IPS DF 6.9 (cell line): ENCODE results near the gene LZTR1.

Source experiments
- DNase-seq: peaks from one replicate; pipeline ENCODE4 v3.0.0-alpha.2; 2013; ENCODE audit warnings: low read depth, low spot score
- H3K27ac ChIP-seq: one replicate; pipeline ENCODE4 v1.5.1; 2013; ENCODE audit warnings: low read length, control low read depth
- H3K27me3 ChIP-seq: 2 replicates; pipeline ENCODE4 v1.6.1; 2013; ENCODE audit warnings: mild to moderate bottlenecking, low read length; ENCODE audit not compliant: control insufficient read depth, insufficient read depth
- H3K36me3 ChIP-seq: 2 replicates; pipeline ENCODE4 v1.6.1; 2013; ENCODE audit warnings: low read length; ENCODE audit not compliant: control insufficient read depth, insufficient read depth
- H3K4me1 ChIP-seq: 2 replicates; pipeline ENCODE4 v1.6.1; 2013; ENCODE audit warnings: low read length; ENCODE audit not compliant: control insufficient read depth, insufficient read depth
- H3K4me3 ChIP-seq: 2 replicates; pipeline ENCODE4 v1.5.1; 2013; ENCODE audit warnings: mild to moderate bottlenecking, low read length
- H3K9me3 ChIP-seq: 2 replicates; pipeline ENCODE4 v1.6.1; 2013; ENCODE audit warnings: low read length, inconsistent platforms; ENCODE audit not compliant: control insufficient read depth, insufficient read depth
- WGBS: extraction: QIAGEN DNeasy Blood & Tissue Kit; methylation state at CpG from one replicate; pipeline ENCODE4 v1.1.7; 2013; ENCODE audit warnings: mixed read lengths, missing lambda C conversion rate; ENCODE audit not compliant: insufficient read length, insufficient coverage; 5-methylcytosine and 5-hydroxymethylcytosine counted together

The LZTR1 gene

GRCh38 chr22:21009638-21010425, 27.7 kb downstream of the LZTR1 start:
- no peak overlapping the region for H3K4me3 ChIP-seq
- DNase-seq, result peak; percentile 39
- WGBS, result no CpG with 5 or more reads among the region's 10 CpGs
- H3K27me3 ChIP-seq, result no peaks in the 10 kb centered on the region
- peaks cover 4% of the 10 kb centered on the region; the same call in 1 of the 2 replicates for H3K4me1 ChIP-seq
- no peaks in the 10 kb centered on the region for H3K36me3 ChIP-seq
- H3K27ac ChIP-seq, result no peak overlapping the region
- H3K9me3 ChIP-seq, result no peaks in the 10 kb centered on the region

- no peak overlapping the region for H3K27ac ChIP-seq
- H3K9me3 ChIP-seq, result no peaks in the 10 kb centered on the region
- H3K36me3 ChIP-seq, result no peaks in the 10 kb centered on the region
- WGBS, result no CpG with 5 or more reads among the region's 3 CpGs
- no peaks in the 10 kb centered on the region for H3K27me3 ChIP-seq
- H3K4me3 ChIP-seq, result no peak overlapping the region
- peaks cover 4% of the 10 kb centered on the region; the same call in 1 of the 2 replicates for H3K4me1 ChIP-seq
- peak; percentile 33 for DNase-seq
Measured at GRCh38 chr22:21010426-21011113, 28.5 kb downstream of the LZTR1 start.

GRCh38 chr22:21012446-21013407, 30.6 kb downstream of the LZTR1 start:
- peaks cover 4% of the 10 kb centered on the region; the same call in 1 of the 2 replicates for H3K4me1 ChIP-seq
- WGBS, result no CpG with 5 or more reads among the region's 14 CpGs
- no peaks in the 10 kb centered on the region for H3K27me3 ChIP-seq
- no peaks in the 10 kb centered on the region for H3K36me3 ChIP-seq
- no peaks in the 10 kb centered on the region for H3K9me3 ChIP-seq
- no peak for DNase-seq
- no peak overlapping the region for H3K27ac ChIP-seq
- no peak overlapping the region for H3K4me3 ChIP-seq

GRCh38 chr22:21013657-21014201, 31.6 kb downstream of the LZTR1 start:
- Histone ChIP-seq H3K27ac (no peak overlapping the region), H3K27me3 (no peaks in the 10 kb centered on the region), H3K4me1 (peaks cover 4% of the 10 kb centered on the region; the same call in 1 of the 2 replicates), H3K4me3 (peak overlapping the region; percentile 49; the same call in 1 of the 2 replicates), H3K9me3 (no peaks in the 10 kb centered on the region), H3K36me3 (no peaks in the 10 kb centered on the region)
- no CpG with 5 or more reads among the region's 24 CpGs for WGBS
- DNase-seq, result no peak

- Histone ChIP-seq H3K4me1 (peaks cover 4% of the 10 kb centered on the region; the same call in 1 of the 2 replicates), H3K36me3 (no peaks in the 10 kb centered on the region), H3K9me3 (no peaks in the 10 kb centered on the region), H3K27ac (no peak overlapping the region), H3K4me3 (peak overlapping the region; percentile 49; the same call in 1 of the 2 replicates), H3K27me3 (no peaks in the 10 kb centered on the region)
- no CpG with 5 or more reads among the region's 40 CpGs for WGBS
- peak; percentile 96 for DNase-seq
Measured at GRCh38 chr22:21014202-21014725, 32.2 kb downstream of the LZTR1 start.

GRCh38 chr22:21014726-21015465, 32.8 kb downstream of the LZTR1 start, which contains the start of gene P2RX6:
Gene P2RX6, plus strand, starts transcription at chr22:21015165. Its CDS starts 10 bp downstream, at chr22:21015175.
- no peaks in the 10 kb centered on the region for H3K36me3 ChIP-seq
- H3K4me1 ChIP-seq, result peaks cover 2% of the 10 kb centered on the region; the same call in 1 of the 2 replicates
- WGBS, result no CpG with 5 or more reads among the region's 12 CpGs
- peak within 1 kb of the TSS; percentile 49; the same call in 1 of the 2 replicates for H3K4me3 ChIP-seq
- no peak for DNase-seq
- no peak within 1 kb of the TSS for H3K27ac ChIP-seq
- H3K9me3 ChIP-seq, result no peaks in the 10 kb centered on the region
- H3K27me3 ChIP-seq, result no peaks in the 10 kb centered on the region

- H3K4me1 ChIP-seq, result peaks cover 2% of the 10 kb centered on the region; the same call in 1 of the 2 replicates
- H3K36me3 ChIP-seq, result no peaks in the 10 kb centered on the region
- DNase-seq, result no peak
- no CpG with 5 or more reads among the region's 10 CpGs for WGBS
- H3K27me3 ChIP-seq, result no peaks in the 10 kb centered on the region
- no peak overlapping the region for H3K27ac ChIP-seq
- H3K4me3 ChIP-seq, result no peak overlapping the region
- H3K9me3 ChIP-seq, result no peaks in the 10 kb centered on the region
Measured at GRCh38 chr22:21015466-21016006, 33.4 kb downstream of the LZTR1 start.

GRCh38 chr22:21016644-21017420, 34.7 kb downstream of the LZTR1 start:
- H3K4me3 ChIP-seq, result no peak overlapping the region
- no peak overlapping the region for H3K27ac ChIP-seq
- H3K36me3 ChIP-seq, result no peaks in the 10 kb centered on the region
- no peaks in the 10 kb centered on the region for H3K27me3 ChIP-seq
- WGBS, result no CpG with 5 or more reads among the region's 13 CpGs
- H3K4me1 ChIP-seq, result no peaks in the 10 kb centered on the region
- H3K9me3 ChIP-seq, result no peaks in the 10 kb centered on the region
- DNase-seq, result no peak
